Measurements from ENCODE around the gene PIEZO1.

GRCh38 chr16:88815901-88816589 is 31.0 kb upstream of the PIEZO1 start:
- TF ChIP-seq EZH2 (IDR thresholded peaks at IDR 0.05; ENCODE audit: borderline replicate concordance, insufficient read depth, low read depth, low read length, poor library complexity, severe bottlenecking): no peak
- TF ChIP-seq, protein P1, sequence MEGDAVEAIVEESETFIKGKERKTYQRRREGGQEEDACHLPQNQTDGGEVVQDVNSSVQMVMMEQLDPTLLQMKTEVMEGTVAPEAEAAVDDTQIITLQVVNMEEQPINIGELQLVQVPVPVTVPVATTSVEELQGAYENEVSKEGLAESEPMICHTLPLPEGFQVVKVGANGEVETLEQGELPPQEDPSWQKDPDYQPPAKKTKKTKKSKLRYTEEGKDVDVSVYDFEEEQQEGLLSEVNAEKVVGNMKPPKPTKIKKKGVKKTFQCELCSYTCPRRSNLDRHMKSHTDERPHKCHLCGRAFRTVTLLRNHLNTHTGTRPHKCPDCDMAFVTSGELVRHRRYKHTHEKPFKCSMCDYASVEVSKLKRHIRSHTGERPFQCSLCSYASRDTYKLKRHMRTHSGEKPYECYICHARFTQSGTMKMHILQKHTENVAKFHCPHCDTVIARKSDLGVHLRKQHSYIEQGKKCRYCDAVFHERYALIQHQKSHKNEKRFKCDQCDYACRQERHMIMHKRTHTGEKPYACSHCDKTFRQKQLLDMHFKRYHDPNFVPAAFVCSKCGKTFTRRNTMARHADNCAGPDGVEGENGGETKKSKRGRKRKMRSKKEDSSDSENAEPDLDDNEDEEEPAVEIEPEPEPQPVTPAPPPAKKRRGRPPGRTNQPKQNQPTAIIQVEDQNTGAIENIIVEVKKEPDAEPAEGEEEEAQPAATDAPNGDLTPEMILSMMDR (IDR thresholded peaks at IDR 0.05): peak; percentile 84

Measured in B cell (primary cell).